ENCODE data around the gene MAFF. TPM values are rescaled to one million over a fixed set of nuclear protein-coding genes. Genes with fewer than 3 reads are reported as not detected.

Gene MAFF
- total and polyA plus RNA-seq, 8 donors, result 0.58 to 130 (median 47.3) TPM

DNA sequence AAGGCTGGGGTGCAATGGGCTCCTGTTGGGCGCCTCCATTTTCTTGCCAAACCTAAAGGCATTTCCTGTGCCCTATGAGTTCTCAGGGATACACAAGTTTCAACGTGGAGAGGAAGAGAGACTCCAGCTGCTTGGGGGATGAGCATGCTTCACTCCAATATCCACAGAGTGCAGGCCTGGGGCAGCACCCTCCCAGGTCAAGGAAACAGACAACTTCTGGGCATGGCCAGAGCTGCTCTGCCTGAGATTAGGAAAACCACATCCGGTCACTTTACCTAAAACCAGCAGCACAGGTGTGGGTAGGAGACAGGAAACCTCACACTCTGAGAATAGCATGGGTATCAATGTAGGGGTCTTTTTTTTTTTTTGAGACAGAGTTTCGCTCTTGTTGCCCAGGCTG is 42.3 kb downstream of the MAFF start:
- Histone ChIP-seq H3K4me1 (peaks cover 33 to 73% (median 58%) of the 10 kb centered on the region in 4 donors), H3K36me3 (peaks cover 31 to 49% (median 48%) of the 10 kb centered on the region in 4 donors), H3K27ac (peak overlapping the region in 4 of 5 donors; percentile 63 to 82 (median 76)), H3K4me3 (no peak overlapping the region), H3K9me3 (no peaks in the 10 kb centered on the region), H3K27me3 (no peaks in the 10 kb centered on the region)
- intact Hi-C loops (cut with DNase I; ENCODE audit: low total_unique reads), result no loop called here
- no peak for DNase-seq
- TF ChIP-seq EP300 (IDR thresholded peaks at IDR 0.05), result no peak
- TF ChIP-seq POLR2AphosphoS5 (IDR thresholded peaks at IDR 0.05), result no peak
- TF ChIP-seq, protein P1, sequence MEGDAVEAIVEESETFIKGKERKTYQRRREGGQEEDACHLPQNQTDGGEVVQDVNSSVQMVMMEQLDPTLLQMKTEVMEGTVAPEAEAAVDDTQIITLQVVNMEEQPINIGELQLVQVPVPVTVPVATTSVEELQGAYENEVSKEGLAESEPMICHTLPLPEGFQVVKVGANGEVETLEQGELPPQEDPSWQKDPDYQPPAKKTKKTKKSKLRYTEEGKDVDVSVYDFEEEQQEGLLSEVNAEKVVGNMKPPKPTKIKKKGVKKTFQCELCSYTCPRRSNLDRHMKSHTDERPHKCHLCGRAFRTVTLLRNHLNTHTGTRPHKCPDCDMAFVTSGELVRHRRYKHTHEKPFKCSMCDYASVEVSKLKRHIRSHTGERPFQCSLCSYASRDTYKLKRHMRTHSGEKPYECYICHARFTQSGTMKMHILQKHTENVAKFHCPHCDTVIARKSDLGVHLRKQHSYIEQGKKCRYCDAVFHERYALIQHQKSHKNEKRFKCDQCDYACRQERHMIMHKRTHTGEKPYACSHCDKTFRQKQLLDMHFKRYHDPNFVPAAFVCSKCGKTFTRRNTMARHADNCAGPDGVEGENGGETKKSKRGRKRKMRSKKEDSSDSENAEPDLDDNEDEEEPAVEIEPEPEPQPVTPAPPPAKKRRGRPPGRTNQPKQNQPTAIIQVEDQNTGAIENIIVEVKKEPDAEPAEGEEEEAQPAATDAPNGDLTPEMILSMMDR (IDR thresholded peaks at IDR 0.05), result no peak
- TF ChIP-seq POLR2A (IDR thresholded peaks at IDR 0.05), result no peak
- WGBS, 5 donors, result 70 to 75% (median 72%) methylated on average over 4 of the region's 4 CpGs

DNA sequence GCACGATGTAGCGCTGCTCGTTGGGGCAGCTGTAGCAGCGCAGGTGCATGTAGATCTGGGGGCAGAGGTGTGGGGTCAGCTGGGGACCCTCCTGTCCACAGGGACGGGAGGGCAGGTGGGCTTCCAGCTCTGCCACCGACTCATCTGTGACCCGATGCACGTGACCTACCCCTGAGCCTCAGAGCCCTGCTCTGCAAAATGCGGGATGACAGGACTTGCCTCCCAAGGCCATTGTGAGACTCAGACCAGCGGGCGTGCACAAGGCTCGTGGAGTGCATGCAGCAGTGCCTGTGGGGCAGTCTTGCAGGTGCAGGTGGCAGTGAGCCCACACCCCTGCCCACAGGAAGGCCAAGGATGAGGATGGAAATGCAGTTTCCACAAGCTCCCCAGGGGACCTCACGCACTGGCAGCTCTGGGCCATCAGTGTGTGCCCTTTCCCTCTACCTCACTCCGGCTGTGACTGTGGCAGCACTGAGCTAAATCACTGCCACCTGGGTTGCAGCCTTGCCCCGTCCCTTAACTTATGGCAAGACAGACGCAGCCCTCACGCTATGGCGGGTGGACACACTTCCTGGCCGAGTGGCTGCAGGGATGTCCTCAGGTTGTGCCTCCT is 44.4 kb downstream of the MAFF start:
- intact Hi-C loops (cut with DNase I; ENCODE audit: low total_unique reads), result no loop called here
- H3K27ac ChIP-seq, result peak overlapping the region; percentile 18 to 79 (median 58)
- no peak for TF ChIP-seq POLR2A (IDR thresholded peaks at IDR 0.05)
- TF ChIP-seq POLR2AphosphoS5 (IDR thresholded peaks at IDR 0.05), result no peak
- no peak for TF ChIP-seq EP300 (IDR thresholded peaks at IDR 0.05)
- TF ChIP-seq, protein P1 (IDR thresholded peaks at IDR 0.05), result no peak
- H3K9me3 ChIP-seq, result no peaks in the 10 kb centered on the region
- no peak for DNase-seq
- no peak overlapping the region for H3K4me3 ChIP-seq
- H3K27me3 ChIP-seq, result no peaks in the 10 kb centered on the region
- peaks cover 31 to 49% (median 48%) of the 10 kb centered on the region in 4 donors for H3K36me3 ChIP-seq
- peaks cover 21 to 64% (median 52%) of the 10 kb centered on the region in 4 donors for H3K4me1 ChIP-seq
- WGBS, 5 donors, result 80 to 86% (median 85%) methylated on average over 16 to 19 of the region's 19 CpGs

DNA sequence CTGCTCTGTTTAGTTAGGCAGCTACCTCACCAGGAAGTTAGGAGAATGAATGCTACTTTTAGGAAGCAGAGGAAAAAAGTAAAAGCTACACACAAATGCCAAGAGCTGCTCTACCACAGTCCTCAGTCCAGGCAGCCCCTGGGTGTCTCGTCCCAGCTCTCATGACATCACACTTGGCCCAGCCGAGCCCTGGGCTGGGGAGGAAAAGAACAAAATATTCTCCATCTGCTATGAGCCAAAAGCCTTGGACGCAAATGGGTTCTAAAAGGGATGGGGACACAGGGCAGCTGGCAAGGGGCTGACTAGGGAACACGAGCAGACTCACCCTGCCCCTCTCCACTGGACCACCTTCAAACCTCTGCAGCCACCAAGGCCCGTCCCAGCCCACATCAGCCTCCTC is 44.9 kb downstream of the MAFF start:
- no peak overlapping the region for H3K4me3 ChIP-seq
- intact Hi-C loops (cut with DNase I; ENCODE audit: low total_unique reads), result no loop called here
- H3K27me3 ChIP-seq, result no peaks in the 10 kb centered on the region
- WGBS, 5 donors, result 60 to 81% (median 71%) methylated on average over 5 of the region's 5 CpGs
- no peak for TF ChIP-seq POLR2AphosphoS5 (IDR thresholded peaks at IDR 0.05)
- no peak for TF ChIP-seq EP300 (IDR thresholded peaks at IDR 0.05)
- no peak for TF ChIP-seq POLR2A (IDR thresholded peaks at IDR 0.05)
- TF ChIP-seq, protein P1 (IDR thresholded peaks at IDR 0.05), result no peak
- H3K36me3 ChIP-seq, result peaks cover 31 to 49% (median 48%) of the 10 kb centered on the region in 4 donors
- no peaks in the 10 kb centered on the region for H3K9me3 ChIP-seq
- peaks cover 20 to 67% (median 54%) of the 10 kb centered on the region in 4 donors for H3K4me1 ChIP-seq
- peak in 1 of 2 donors; percentile 68 for DNase-seq
- peak overlapping the region; percentile 18 to 79 (median 58) for H3K27ac ChIP-seq

DNA sequence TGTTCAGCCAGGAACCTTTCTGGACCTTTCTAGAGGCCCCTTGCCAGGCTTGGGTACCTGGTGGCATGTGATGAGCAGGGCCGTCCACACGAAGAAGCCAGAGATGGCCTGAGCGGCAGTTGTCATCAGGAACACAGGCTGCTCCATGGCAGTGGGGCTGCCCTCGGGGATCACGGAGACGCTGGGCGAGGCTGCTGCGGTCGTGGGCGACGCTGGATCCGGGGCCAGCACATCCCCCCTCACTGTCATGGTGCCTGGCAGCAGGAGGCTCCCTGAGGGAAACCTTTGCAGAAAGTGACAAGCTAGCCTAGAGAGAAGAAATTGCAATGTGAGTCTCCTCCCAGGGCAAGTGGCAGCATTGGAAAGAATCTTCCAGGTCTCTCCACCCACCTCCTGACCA is 45.9 kb downstream of the MAFF start:
- no peaks in the 10 kb centered on the region for H3K9me3 ChIP-seq
- 90 to 100% (median 96%) methylated on average over 4 to 12 of the region's 12 CpGs for WGBS, 5 donors
- TF ChIP-seq POLR2A (IDR thresholded peaks at IDR 0.05), result no peak
- no peak for TF ChIP-seq POLR2AphosphoS5 (IDR thresholded peaks at IDR 0.05)
- no peak for TF ChIP-seq EP300 (IDR thresholded peaks at IDR 0.05)
- TF ChIP-seq, protein P1 (IDR thresholded peaks at IDR 0.05), result no peak
- no peaks in the 10 kb centered on the region for H3K27me3 ChIP-seq
- intact Hi-C loops (cut with DNase I; ENCODE audit: low total_unique reads), result no loop called here
- no peak overlapping the region for H3K4me3 ChIP-seq
- DNase-seq, result no peak
- peaks cover 31 to 49% (median 48%) of the 10 kb centered on the region in 4 donors for H3K36me3 ChIP-seq
- peak overlapping the region in 3 of 5 donors; percentile 58 to 79 (median 69) for H3K27ac ChIP-seq
- peaks cover 16 to 66% (median 53%) of the 10 kb centered on the region in 4 donors for H3K4me1 ChIP-seq

All from stomach (tissue), 9 donors.